Liver (tissue), 3 donors: ENCODE measurements around the gene TSPOAP1.

Experiments
- ATF3 ChIP-seq: IDR thresholded peaks from 2 replicates; pipeline ENCODE4 v1.6.1; 2016; ENCODE audit warnings: antibody characterized with exemption
- CTCF ChIP-seq: fragments of 150-350 bp; IDR thresholded peaks from 2 replicates; pipeline ENCODE4 v1.5.1; 2017; ENCODE audit warnings: improper control_type of control experiment, low read depth, low read length; ENCODE audit not compliant: missing input control
- EGR1 ChIP-seq, 2 donors: IDR thresholded peaks; 2 replicates each; pipeline ENCODE4 v1.6.1; 2016 to 2018; ENCODE audit warnings: antibody characterized with exemption in 2 of 2, low read depth in 2 of 2
- MAX ChIP-seq: IDR thresholded peaks from 2 replicates; pipeline ENCODE4 v1.6.1; 2016; ENCODE audit warnings: antibody characterized with exemption
- NR2F2 ChIP-seq: IDR thresholded peaks from 2 replicates; pipeline ENCODE4 v1.6.1; 2016; ENCODE audit warnings: antibody characterized with exemption
- SP1 ChIP-seq: IDR thresholded peaks from 2 replicates; pipeline ENCODE4 v1.6.1; 2018; ENCODE audit warnings: antibody characterized with exemption, mild to moderate bottlenecking
- TAF1 ChIP-seq: conservative IDR thresholded peaks from 2 replicates; pipeline ENCODE4 v1.6.1; 2016; ENCODE audit warnings: antibody characterized with exemption, mild to moderate bottlenecking
- YY1 ChIP-seq: IDR thresholded peaks from 2 replicates; pipeline ENCODE4 v1.6.1; 2016; ENCODE audit warnings: antibody characterized with exemption, mild to moderate bottlenecking
- donor health status: healthy.
- donor health status: healthy.

GRCh38 chr17:58284613-58285421, 43.8 kb downstream of the TSPOAP1 start:
- TF ChIP-seq CTCF (no peak), MAX (no peak), YY1 (no peak), NR2F2 (no peak), EGR1 (IDR thresholded peaks at IDR 0.05; ENCODE audit: low read depth in 2 of 2) (no peak), TAF1 (no peak), ATF3 (no peak), SP1 (no peak)
